NOMO-1 treated with DMSO at 0.1 percent for 48 hours (cell line): ENCODE results near the gene B3GNT4.
"Not testable (repeated sequence)": the region's sequence is repeated elsewhere in the genome, so short reads cannot be mapped to it uniquely, and the experiment has no call there.

ENCODE experiments used
- DNase-seq: peaks from one replicate; lab custom pipeline; 2025; ENCODE audit not compliant: unreplicated experiment; lab: John Stamatoyannopoulos, UW

Gene B3GNT4

GRCh38 chr12:122208073-122208820 is 4.7 kb downstream of the B3GNT4 start:
- DNase-seq = no peak

GRCh38 chr12:122215771-122216170 is 12.3 kb downstream of the B3GNT4 start:
- no peak for DNase-seq

- DNase-seq = no peak
These were observed 12.9 kb downstream of the B3GNT4 start for GRCh38 chr12:122216445-122216844.

- DNase-seq = peak; percentile 98
These were observed 22.3 kb downstream of the B3GNT4 start, which contains the start of gene DIABLO for GRCh38 chr12:122225683-122226365. TSS of gene DIABLO (minus strand) at chr12:122226052. CDS start at chr12:122226014, 38 bp downstream.

- no peak for DNase-seq
These were observed 23.0 kb downstream of the B3GNT4 start for GRCh38 chr12:122226366-122227125.

GRCh38 chr12:122227341-122227740 is 23.8 kb downstream of the B3GNT4 start:
- DNase-seq = no peak

- DNase-seq = no peak
These were observed 24.6 kb downstream of the B3GNT4 start for GRCh38 chr12:122228092-122228491.

- no peak for DNase-seq
These were observed 27.3 kb downstream of the B3GNT4 start for GRCh38 chr12:122230798-122231197.

- no peak for DNase-seq
These were observed 29.2 kb downstream of the B3GNT4 start for GRCh38 chr12:122232691-122233090.

- DNase-seq = peak; percentile 96
These were observed 32.2 kb downstream of the B3GNT4 start for GRCh38 chr12:122235741-122236140.

GRCh38 chr12:122238861-122239260 is 35.4 kb downstream of the B3GNT4 start:
- no peak for DNase-seq

- DNase-seq = no peak
These were observed 40.5 kb downstream of the B3GNT4 start for GRCh38 chr12:122243965-122244364.

- DNase-seq = no peak
These were observed 41.3 kb downstream of the B3GNT4 start for GRCh38 chr12:122244565-122245371.

GRCh38 chr12:122245553-122245952 is 42.0 kb downstream of the B3GNT4 start:
- DNase-seq = no peak

GRCh38 chr12:122250047-122250446 is 46.5 kb downstream of the B3GNT4 start:
- DNase-seq = no peak

- DNase-seq = no peak
These were observed 47.0 kb downstream of the B3GNT4 start for GRCh38 chr12:122250536-122250935.

- not testable (repeated sequence) for DNase-seq
These were observed 55.0 kb downstream of the B3GNT4 start for GRCh38 chr12:122258462-122258861.
